A172 (cell line): ENCODE data around the gene HBQ1. TPM values are rescaled to one million over a fixed set of nuclear protein-coding genes. Genes with fewer than 3 reads are reported as not detected.
"Not testable (repeated sequence)": the region's sequence is repeated elsewhere in the genome, so short reads cannot be mapped to it uniquely, and the experiment has no call there.

Experiments
- DNase-seq: peaks from one replicate; pipeline ENCODE4 v3.0.0-alpha.2; 2015; ENCODE audit warnings: low spot score
- total RNA-seq: library from RNA; depleted of rRNA; stranded (reverse); fragments of >200 nt; shearing (Covaris generic); gene quantifications from 2 replicates; pipeline ENCODE4 v1.2.3, GENCODE V29; 2014

HBQ1 gene
- total RNA-seq, 1 experiment from 2014 or later = not detected

DNA sequence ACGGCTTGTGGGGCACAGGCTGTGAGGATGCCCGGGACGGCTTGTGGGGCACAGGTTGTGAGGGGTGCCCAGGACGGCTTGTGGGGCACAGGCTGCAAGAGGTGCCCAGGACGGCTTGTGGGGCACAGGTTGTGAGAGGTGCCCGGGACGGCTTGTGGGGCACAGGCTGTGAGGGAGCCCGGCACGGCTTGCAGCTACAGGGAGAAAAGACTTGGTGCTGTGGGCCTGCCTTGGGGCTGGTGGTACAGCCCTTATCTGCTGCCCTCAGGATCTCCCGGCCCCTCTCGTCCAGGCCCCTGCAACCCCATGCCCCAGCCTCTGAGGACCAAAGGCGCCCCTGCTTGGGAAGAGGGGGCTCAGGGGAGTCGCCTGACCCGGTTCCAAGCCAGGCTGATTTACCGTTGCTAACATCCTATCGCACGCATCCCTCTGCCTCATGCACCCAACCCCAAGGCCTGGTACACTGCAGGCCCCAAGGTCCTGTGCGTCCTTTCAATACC is 19.5 kb upstream of the HBQ1 start:
- no peak for DNase-seq

- DNase-seq = no peak
Measured at GRCh38 chr16:162271-162991, 17.8 kb upstream of the HBQ1 start.

- DNase-seq = not testable (repeated sequence)
Measured at GRCh38 chr16:163139-163538, 17.1 kb upstream of the HBQ1 start.

- DNase-seq = not testable (repeated sequence)
Measured at GRCh38 chr16:163696-164095, 16.6 kb upstream of the HBQ1 start.

DNA sequence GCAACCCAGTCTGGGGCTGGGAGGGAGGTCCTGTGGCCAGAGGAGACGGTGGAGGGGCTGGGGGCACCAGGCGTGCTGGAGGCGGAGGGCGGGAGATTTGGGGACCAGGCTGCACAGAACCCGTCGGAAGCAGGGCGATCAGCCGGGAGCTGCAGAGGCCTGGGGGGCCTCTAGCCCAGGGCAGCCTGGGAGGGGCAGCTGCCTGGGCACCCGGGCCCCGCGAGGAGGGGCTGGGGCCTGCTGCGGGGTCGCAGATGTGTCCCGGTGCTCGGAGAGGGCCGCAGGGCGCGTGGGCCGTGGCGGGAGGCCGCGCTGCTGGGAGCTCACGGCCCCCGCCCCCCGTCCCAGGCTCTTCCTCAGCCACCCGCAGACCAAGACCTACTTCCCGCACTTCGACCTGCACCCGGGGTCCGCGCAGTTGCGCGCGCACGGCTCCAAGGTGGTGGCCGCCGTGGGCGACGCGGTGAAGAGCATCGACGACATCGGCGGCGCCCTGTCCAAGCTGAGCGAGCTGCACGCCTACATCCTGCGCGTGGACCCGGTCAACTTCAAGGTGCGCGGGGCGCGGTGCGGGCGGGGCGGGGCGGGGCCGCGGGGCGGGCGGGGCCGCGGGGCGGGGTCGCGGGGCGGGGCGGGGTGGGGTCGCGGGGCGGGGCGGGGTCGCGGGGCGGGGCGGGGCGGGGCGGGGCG is 16.0 kb upstream of the HBQ1 start:
- DNase-seq = not testable (repeated sequence)

- DNase-seq = no peak
Measured at GRCh38 chr16:164827-165538, 15.3 kb upstream of the HBQ1 start.

- no peak for DNase-seq
Measured at GRCh38 chr16:165539-166374, 14.5 kb upstream of the HBQ1 start, which contains the start of gene HBM. HBM (plus strand) TSS chr16:165978; CDS start chr16:165998, 20 bp downstream.

DNA sequence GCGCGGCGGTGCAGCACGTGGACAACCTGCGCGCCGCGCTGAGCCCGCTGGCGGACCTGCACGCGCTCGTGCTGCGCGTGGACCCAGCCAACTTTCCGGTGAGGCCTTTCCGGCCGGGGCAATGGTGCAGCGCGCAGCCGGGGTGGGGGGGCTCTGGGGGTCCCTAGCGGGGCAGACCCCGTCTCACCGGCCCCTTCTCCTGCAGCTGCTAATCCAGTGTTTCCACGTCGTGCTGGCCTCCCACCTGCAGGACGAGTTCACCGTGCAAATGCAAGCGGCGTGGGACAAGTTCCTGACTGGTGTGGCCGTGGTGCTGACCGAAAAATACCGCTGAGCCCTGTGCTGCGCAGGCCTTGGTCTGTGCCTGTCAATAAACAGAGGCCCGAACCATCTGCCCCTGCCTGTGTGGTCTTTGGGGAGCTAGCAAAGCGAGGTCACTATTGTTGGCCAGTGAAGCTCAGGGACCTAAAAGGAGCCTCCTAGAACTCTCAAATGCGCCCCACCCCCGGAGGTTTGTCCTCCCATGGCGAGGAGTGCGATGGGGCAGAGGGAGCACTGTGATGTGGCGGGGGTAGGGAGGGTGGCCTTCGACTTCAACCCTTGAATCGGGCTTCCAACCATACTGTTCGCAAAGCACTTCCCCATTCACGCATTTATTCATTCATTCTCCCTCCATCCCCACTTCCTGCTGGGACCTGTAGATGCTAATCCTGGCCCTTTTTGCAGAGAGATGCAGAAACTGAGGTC is 13.7 kb upstream of the HBQ1 start:
- no peak for DNase-seq

DNA sequence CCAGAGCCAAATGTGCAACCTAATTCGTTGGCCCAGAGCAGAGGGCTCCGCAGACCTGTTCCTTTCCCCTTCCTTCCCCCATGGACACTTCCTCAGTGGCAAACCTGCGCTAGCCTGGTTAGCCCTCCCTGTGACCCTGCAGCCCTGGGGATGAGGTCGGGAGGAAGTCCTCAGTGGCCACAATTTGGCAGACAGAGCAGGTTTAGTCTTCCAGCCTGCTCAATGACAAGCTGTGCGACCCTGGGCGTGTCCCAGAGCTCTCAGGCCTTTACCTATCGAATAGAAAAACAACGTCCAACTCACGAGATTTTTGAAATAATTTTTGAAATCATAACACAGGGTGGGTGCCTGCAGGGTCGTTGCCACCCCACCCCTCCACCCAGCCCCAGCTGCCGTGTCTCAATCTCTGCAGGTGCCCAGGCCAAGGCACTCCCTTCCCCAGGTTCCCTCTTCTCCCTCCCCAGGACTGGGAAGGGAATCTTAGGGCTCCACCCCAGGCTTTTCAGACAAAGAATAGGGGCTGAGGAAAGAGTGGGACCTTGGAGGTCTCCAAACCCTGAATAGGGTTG is 13.1 kb upstream of the HBQ1 start:
- no peak for DNase-seq

DNA sequence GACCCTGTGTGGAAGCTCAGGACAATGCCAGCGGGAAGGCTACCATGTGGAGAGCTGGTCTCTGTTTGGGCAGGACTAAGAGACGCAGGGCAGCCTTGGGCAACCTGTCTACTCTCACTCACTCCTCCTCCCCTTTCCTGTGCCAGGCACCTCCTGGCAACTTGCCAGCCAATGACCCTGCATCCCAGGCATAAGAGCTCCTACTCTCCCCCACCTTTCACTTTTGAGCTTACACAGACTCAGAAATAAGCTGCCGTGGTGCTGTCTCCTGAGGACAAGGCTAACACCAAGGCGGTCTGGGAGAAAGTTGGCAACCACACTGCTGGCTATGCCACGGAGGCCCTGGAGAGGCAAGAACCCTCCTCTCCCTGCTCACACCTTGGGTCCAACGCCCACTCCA is 11.8 kb upstream of the HBQ1 start:
- no peak for DNase-seq

GRCh38 chr16:169014-169413 is 11.2 kb upstream of the HBQ1 start:
- no peak for DNase-seq

DNA sequence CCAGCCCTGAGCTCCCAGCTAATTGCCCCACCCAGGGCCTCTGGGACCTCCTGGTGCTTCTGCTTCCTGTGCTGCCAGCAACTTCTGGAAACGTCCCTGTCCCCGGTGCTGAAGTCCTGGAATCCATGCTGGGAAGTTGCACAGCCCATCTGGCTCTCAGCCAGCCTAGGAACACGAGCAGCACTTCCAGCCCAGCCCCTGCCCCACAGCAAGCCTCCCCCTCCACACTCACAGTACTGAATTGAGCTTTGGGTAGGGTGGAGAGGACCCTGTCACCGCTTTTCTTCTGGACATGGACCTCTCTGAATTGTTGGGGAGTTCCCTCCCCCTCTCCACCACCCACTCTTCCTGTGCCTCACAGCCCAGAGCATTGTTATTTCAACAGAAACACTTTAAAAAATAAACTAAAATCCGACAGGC is 10.2 kb upstream of the HBQ1 start:
- DNase-seq = peak; percentile 49

- no peak for DNase-seq
Measured at GRCh38 chr16:170788-171187, 9.5 kb upstream of the HBQ1 start.

DNA sequence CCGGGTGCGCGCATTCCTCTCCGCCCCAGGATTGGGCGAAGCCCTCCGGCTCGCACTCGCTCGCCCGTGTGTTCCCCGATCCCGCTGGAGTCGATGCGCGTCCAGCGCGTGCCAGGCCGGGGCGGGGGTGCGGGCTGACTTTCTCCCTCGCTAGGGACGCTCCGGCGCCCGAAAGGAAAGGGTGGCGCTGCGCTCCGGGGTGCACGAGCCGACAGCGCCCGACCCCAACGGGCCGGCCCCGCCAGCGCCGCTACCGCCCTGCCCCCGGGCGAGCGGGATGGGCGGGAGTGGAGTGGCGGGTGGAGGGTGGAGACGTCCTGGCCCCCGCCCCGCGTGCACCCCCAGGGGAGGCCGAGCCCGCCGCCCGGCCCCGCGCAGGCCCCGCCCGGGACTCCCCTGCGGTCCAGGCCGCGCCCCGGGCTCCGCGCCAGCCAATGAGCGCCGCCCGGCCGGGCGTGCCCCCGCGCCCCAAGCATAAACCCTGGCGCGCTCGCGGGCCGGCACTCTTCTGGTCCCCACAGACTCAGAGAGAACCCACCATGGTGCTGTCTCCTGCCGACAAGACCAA is 7.8 kb upstream of the HBQ1 start, which contains the start of gene HBA2:
Gene HBA2, plus strand, starts transcription at position 503 of the 568 bp plus-strand sequence. Its CDS starts 37 bp downstream, at position 540.
- not testable (repeated sequence) for DNase-seq

- not testable (repeated sequence) for DNase-seq
Measured at GRCh38 chr16:173211-173854, 6.9 kb upstream of the HBQ1 start.

- not testable (repeated sequence) for DNase-seq
Measured at GRCh38 chr16:173928-174769, 6.1 kb upstream of the HBQ1 start.

DNA sequence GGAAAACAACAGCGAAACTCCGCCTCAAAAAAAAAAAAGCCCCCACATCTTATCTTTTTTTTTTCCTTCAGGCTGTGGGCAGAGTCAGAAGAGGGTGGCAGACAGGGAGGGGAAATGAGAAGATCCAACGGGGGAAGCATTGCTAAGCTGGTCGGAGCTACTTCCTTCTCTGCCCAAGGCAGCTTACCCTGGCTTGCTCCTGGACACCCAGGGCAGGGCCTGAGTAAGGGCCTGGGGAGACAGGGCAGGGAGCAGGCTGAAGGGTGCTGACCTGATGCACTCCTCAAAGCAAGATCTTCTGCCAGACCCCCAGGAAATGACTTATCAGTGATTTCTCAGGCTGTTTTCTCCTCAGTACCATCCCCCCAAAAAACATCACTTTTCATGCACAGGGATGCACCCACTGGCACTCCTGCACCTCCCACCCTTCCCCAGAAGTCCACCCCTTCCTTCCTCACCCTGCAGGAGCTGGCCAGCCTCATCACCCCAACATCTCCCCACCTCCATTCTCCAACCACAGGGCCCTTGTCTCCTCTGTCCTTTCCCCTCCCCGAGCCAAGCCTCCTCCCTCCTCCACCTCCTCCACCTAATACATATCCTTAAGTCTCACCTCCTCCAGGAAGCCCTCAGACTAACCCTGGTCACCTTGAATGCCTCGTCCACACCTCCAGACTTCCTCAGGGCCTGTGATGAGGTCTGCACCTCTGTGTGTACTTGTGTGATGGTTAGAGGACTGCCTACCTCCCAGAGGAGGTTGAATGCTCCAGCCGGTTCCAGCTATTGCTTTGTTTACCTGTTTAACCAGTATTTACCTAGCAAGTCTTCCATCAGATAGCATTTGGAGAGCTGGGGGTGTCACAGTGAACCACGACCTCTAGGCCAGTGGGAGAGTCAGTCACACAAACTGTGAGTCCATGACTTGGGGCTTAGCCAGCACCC is 5.0 kb upstream of the HBQ1 start:
- no peak for DNase-seq
